ENCODE data around the gene NAV2.

Gene NAV2

GRCh38 chr11:19740586-19740985, 27.9 kb downstream of the NAV2 start:
- DNase-seq (ENCODE audit: low read depth in 2 of 2) = no peak

- peak; percentile 20 to 45 for DNase-seq (ENCODE audit: low read depth in 2 of 2)
These were observed 30.1 kb downstream of the NAV2 start for GRCh38 chr11:19742588-19743292.

GRCh38 chr11:19743622-19744021, 31.0 kb downstream of the NAV2 start:
- no peak for DNase-seq (ENCODE audit: low read depth in 2 of 2)

GRCh38 chr11:19744130-19744529, 31.5 kb downstream of the NAV2 start:
- DNase-seq (ENCODE audit: low read depth in 2 of 2) = no peak

- no peak for DNase-seq (ENCODE audit: low read depth in 2 of 2)
These were observed 33.4 kb downstream of the NAV2 start for GRCh38 chr11:19746086-19746485.

GRCh38 chr11:19747634-19748033, 35.0 kb downstream of the NAV2 start:
- DNase-seq (ENCODE audit: low read depth in 2 of 2) = no peak

GRCh38 chr11:19751055-19751454, 38.4 kb downstream of the NAV2 start:
- no peak for DNase-seq (ENCODE audit: low read depth in 2 of 2)

- no peak for DNase-seq (ENCODE audit: low read depth in 2 of 2)
These were observed 40.9 kb downstream of the NAV2 start for GRCh38 chr11:19753451-19754106.

GRCh38 chr11:19756675-19757475, 44.2 kb downstream of the NAV2 start:
- no peak for DNase-seq (ENCODE audit: low read depth in 2 of 2)

GRCh38 chr11:19759389-19759788, 46.8 kb downstream of the NAV2 start:
- DNase-seq (ENCODE audit: low read depth in 2 of 2) = no peak

- DNase-seq (ENCODE audit: low read depth in 2 of 2) = no peak
These were observed 49.6 kb downstream of the NAV2 start for GRCh38 chr11:19762266-19762665.

GRCh38 chr11:19763330-19763729, 50.7 kb downstream of the NAV2 start:
- no peak for DNase-seq (ENCODE audit: low read depth in 2 of 2)

- no peak for DNase-seq (ENCODE audit: low read depth in 2 of 2)
These were observed 53.6 kb downstream of the NAV2 start for GRCh38 chr11:19766206-19766605.

GRCh38 chr11:19766810-19767209, 54.2 kb downstream of the NAV2 start:
- DNase-seq (ENCODE audit: low read depth in 2 of 2) = no peak

- DNase-seq (ENCODE audit: low read depth in 2 of 2) = no peak
These were observed 55.1 kb downstream of the NAV2 start for GRCh38 chr11:19767627-19768151.

GRCh38 chr11:19768197-19768596, 55.6 kb downstream of the NAV2 start:
- no peak for DNase-seq (ENCODE audit: low read depth in 2 of 2)

GRCh38 chr11:19768815-19769214, 56.2 kb downstream of the NAV2 start:
- DNase-seq (ENCODE audit: low read depth in 2 of 2) = no peak

- DNase-seq (ENCODE audit: low read depth in 2 of 2) = no peak
These were observed 57.2 kb downstream of the NAV2 start for GRCh38 chr11:19769820-19770219.

GRCh38 chr11:19770277-19770676, 57.6 kb downstream of the NAV2 start:
- no peak for DNase-seq (ENCODE audit: low read depth in 2 of 2)

- no peak for DNase-seq (ENCODE audit: low read depth in 2 of 2)
These were observed 58.8 kb downstream of the NAV2 start for GRCh38 chr11:19771463-19771862.

- no peak for DNase-seq (ENCODE audit: low read depth in 2 of 2)
These were observed 59.8 kb downstream of the NAV2 start for GRCh38 chr11:19772480-19772879.

GRCh38 chr11:19774329-19774728, 61.7 kb downstream of the NAV2 start:
- DNase-seq (ENCODE audit: low read depth in 2 of 2) = no peak
